Stimulated activated CD4-positive, alpha-beta T cell treated with anti-CD3 and anti-CD28 coated beads, TNF-alpha, amount 100 ng/mL, for 24 hours (primary cell): ENCODE measurements around the gene EPX.
"Not testable (repeated sequence)": the region's sequence is repeated elsewhere in the genome, so short reads cannot be mapped to it uniquely, and the experiment has no call there.

ENCODE experiments used
- DNase-seq, 3 experiments: peaks; one replicate each; pipeline ENCODE4 v3.0.0-alpha.2; 2020; ENCODE audit warnings: low read depth in 3 of 3

The EPX gene

DNA sequence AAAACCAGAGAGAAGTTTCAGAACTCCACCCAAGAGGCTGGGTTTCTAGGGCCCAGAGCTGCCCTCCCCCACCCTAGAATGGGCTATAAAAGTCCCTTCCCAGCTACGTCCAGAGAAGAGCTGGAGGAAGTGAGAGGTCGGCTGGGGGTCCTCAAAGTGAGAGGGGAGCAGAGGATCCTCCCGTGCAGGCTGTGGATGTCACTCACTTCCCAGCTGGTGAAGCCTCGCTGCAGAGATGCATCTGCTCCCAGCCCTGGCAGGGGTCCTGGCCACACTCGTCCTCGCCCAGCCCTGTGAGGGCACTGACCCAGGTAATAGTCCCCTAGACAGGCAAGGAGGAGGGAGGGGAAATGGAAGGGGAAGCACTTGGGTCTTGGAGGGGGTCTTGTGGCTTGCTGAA, at the start of gene EPX:
TSS of gene EPX (plus strand) at position 115 of the 400 bp plus-strand sequence. CDS start at position 236, 121 bp downstream.
- DNase-seq: no peak

DNA sequence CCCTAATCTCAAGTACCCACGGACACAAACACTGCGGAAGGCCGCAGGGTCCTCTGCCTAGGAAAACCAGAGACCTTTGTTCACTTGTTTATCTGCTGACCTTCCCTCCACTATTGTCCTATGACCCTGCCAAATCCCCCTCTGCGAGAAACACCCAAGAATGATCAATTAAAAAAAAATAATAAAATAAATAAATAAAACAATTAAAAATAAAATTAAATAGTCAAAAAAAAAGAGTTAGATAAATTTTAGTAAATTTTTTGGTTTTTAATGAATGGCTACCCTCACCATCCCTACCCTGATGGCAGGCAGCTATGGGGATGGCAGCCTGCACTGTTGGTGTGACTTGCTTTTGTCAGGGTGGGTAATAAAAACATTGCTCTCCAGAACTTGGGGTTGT, 49.2 kb upstream of the EPX start:
- not testable (repeated sequence) for DNase-seq

- DNase-seq: no peak
These were observed 47.7 kb upstream of the EPX start for GRCh38 chr17:58144801-58145200.

DNA sequence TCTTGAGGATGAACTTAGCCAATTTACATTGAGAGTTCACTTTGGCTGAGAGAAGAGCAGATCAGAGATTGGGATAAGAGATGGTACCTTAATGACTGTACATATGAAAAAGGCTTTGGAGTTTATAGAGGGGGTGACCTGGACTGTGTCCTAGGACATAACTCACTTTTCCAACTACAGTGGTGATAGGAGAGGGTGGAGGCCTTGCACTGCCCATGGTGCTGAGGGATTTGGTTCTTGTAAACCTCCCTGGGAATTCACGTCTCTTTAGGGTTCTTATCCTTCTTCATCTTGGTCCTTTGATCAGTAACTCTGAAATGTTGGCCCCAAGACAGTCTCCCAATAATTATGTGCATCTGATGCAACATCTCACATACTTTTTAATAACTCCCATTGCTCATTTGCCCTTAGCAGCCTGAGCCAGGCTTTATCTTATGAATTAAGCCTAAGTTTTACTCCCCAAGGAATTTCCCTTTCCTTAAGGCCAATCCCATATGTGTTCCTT, 44.5 kb upstream of the EPX start, which contains the start of gene OR4D1:
TSS of gene OR4D1 (plus strand) at position 455 of the 505 bp plus-strand sequence. CDS start 6,770 bp downstream, outside the sequence.
- DNase-seq: no peak

DNA sequence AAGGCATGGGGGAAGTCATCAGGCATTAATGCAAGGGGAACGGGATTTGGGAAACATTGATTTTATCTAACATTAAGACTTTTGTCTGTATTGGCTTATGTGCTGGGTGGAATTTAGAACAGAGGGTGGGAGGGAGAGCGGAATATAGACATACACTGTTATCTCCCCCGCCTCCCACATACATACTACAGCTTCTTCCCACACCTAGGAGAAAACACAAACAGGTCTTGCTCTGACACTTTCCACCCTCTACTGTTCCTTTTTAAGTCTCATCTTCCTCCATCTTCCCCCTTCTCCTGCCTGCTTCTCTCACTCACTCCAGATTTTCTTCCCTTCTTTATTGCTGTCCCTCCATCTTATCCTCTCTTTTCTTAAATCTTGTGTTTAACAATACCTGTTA, 43.9 kb upstream of the EPX start:
- DNase-seq: no peak

GRCh38 chr17:58150394-58150793, 42.1 kb upstream of the EPX start:
- no peak for DNase-seq

DNA sequence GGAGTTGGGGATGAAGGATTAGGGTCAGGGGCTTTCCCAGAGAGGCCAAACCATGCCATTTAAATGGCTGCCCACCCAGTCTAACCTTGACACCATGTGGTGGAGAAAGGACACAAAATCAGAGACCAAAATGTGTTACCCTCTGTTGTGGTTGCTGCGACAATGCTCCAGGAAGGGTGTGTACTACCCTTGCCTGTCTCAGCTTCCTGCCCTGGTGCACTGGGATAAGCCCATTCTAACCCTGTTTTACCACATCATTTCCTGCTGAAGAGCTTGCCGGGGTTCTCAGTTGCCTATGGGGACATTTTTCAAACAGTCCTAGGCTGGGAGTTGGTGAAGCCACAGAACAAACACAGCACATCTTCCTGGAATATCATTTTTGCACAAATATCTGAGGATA, 39.5 kb upstream of the EPX start:
- peak in 2 of 3 experiments; percentile 15 to 26 for DNase-seq

DNA sequence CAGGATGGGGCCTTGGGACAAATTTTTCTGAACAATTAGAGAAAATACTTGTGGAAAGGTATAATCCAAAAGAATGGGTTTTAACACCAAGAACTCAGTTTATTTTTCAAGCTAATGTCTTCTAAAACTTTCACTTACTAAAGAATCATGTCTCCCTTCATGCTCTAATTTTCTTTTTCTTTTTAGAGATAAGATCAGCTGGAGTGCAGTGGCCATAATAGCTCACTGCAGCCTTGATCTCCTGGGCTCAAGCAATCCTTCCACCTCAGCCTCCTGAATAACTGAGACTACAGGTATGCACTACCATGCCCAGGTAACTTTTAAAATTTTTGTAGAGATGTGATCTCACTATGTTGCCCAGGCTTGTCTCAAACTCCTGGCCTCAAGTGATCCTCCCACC, 38.9 kb upstream of the EPX start:
- no peak for DNase-seq

DNA sequence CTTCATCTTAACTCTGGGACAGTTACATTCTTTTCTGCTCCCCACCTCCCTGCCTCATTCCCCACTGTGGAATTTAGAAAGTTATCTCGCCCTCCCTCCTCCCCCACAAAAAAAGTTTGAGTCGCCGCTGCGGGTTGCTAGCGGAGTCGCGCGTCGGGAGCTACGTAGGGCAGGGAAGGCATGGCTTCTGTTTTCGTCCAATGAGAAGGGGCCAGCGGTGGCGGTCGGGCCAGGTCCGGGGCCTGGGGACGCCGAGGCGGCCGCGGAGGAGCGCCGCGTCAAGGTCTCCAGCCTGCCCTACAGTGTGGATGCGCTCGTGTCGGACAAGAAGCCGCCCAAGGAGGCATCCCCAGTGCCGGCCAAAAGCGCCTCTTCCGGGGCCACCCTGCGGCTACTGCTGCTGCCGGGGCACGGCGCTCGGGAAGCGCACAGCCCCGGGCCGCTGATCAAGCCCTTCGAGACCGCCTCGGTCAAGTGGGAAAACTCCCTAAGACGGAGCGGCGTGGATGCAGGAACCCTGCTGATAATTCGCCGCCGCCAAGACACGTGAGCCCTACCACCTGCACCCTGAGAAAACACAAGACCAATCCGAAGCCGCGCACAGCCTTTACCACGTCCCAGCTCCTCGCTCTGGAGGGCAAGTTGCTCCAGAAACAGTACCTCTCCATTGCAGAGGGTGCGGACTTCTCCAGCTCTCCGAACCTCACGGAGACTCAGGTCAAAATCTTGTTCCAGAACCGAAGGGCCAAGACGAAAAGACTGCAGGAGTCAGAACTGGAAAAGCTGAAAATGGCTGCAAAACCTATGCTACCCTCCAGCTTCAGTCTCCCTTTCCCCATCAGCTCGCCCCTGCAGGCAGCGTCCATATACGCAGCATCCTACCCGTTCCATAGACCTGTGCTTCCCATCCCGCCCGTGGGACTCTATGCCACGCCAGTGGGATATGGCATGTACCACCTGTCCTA, 35.4 kb upstream of the EPX start:
- peak; percentile 34 to 63 (median 44) for DNase-seq

GRCh38 chr17:58158181-58158580, 34.3 kb upstream of the EPX start:
- DNase-seq: no peak

DNA sequence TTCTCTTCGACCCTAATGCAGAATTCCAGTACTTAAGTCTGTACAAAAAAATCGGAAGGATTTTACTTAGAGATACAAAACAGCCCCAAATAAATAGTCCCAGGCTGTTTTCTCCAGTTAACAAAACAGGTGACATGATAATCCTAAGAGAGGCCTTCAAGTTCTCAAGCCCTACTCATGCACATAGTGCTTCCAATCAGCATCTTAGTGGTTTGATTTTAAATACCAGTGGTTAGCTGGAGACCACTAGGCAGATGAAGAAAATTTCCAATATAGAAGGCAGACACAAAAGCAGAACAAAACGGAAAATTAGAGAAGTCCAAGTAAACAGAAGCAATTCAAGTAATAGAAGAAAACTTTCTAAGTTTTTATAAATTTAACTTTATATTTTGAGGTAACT, 31.0 kb upstream of the EPX start:
- DNase-seq: no peak

DNA sequence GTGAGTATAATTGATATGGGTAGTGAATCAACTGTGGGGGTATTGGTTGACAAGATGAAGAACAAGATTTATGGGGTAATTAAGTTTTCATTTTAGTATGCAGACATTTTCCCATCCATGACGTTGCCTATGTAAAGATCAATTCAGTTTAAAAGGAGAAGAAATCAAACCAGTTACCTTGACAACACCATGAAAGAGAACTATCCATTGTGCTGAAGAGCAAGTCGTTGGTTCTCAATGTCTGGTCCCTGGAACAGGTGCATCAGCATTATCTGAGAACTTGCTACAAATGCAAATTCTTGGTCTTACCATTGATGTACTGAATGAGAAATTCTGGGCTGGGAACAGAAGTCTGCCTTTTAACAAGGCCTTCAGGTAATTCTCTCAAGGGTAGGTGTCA, 26.5 kb upstream of the EPX start:
- no peak for DNase-seq

DNA sequence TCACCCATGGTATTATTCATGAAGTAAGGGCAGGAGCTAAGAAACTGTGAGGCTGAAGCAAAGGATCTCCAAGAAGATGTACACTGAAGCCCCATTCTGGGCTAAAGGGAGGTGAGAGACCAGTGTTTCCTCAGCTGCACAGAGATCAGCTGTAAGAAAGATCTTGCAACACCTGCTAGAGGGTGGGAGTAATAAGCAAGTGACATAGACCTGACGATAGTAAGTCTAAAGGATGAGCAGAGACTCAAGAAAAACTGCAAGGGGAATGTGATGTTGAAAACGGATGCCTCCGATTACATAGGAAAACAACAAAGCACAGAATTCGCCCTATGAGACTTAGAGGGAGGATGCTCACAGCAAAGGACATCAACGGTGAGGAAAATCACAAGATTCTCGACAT, 25.8 kb upstream of the EPX start, which contains the start of gene OR4D2:
TSS of gene OR4D2 (plus strand) at position 301 of the 400 bp plus-strand sequence. CDS start 2,674 bp downstream, outside the sequence.
- no peak for DNase-seq

GRCh38 chr17:58170622-58171021, 21.9 kb upstream of the EPX start:
- DNase-seq: no peak

DNA sequence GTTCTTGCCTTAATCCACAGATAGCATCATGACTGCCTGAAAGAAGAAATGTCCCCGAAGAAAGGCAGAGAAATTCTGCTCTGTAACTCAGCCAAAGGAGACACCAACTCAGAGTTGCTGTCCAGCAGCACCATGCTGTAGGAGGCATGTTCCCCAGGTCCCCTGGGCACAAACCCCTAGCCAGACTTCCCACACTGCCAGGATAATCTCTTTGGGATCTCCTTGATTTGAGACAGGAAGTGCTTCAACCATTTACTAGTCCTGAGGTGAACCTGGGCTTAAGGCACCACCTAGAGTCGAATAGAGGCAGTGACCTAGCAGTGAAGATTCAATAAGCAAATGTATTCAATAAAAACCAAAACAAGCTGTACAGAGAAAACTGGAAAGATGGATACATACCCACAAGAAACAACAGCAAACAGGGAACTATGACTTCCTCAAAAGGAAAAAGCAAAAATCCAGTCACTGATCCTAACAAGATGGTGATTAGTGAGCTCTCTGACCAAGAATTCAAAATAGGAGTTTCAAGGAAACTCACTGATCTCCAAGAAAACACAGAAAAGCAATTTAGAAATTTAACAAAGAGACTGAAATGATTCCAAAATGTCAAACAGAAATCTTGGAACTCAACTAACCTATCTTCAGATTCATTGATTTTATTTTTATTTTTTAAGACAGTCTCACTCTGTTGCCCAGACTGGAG, 20.0 kb upstream of the EPX start:
- DNase-seq: peak in 2 of 3 experiments; percentile 11 to 16

DNA sequence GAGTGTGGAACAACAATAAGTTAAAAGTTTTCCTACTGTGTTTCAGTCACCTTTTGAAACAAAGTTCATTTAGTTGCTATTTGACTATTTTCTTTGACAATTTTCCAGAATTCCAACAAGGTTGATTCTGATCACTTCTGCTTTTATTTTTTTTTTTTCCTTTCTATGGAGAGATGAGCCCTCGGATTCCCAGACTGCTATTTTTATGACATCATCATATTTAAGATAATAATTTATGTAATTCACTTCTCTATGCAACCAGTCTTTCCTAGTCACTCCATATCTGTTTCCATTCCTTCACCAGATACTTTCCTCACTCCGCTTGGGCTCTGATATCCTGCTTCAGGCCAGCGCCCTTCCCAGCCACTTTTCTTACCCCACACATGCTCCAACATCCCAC, 17.7 kb upstream of the EPX start:
- no peak for DNase-seq

GRCh38 chr17:58176200-58176599, 16.3 kb upstream of the EPX start:
- no peak for DNase-seq

DNA sequence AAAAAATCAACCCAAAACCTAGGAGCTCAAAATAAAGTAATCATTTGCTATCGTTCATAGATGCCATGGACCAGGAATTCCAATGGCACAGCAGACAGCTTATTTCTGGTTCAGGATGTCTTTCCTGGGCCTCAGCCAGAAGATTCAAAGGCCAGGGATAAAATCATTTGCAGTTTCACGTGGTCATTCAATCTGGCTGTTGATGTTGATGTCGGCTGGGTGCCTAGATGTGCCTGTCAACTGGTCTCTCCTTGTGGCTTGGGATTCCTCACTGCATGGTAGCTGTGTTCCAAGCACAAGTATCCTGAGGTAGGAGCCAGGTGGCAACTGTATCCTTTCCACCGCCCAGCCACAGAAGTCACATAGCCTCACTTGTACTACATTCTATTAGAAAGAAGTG, 10.7 kb upstream of the EPX start:
- DNase-seq: no peak

GRCh38 chr17:58183514-58183913, 9.0 kb upstream of the EPX start:
- no peak for DNase-seq

- no peak for DNase-seq
These were observed 8.1 kb upstream of the EPX start for GRCh38 chr17:58184308-58184985.

DNA sequence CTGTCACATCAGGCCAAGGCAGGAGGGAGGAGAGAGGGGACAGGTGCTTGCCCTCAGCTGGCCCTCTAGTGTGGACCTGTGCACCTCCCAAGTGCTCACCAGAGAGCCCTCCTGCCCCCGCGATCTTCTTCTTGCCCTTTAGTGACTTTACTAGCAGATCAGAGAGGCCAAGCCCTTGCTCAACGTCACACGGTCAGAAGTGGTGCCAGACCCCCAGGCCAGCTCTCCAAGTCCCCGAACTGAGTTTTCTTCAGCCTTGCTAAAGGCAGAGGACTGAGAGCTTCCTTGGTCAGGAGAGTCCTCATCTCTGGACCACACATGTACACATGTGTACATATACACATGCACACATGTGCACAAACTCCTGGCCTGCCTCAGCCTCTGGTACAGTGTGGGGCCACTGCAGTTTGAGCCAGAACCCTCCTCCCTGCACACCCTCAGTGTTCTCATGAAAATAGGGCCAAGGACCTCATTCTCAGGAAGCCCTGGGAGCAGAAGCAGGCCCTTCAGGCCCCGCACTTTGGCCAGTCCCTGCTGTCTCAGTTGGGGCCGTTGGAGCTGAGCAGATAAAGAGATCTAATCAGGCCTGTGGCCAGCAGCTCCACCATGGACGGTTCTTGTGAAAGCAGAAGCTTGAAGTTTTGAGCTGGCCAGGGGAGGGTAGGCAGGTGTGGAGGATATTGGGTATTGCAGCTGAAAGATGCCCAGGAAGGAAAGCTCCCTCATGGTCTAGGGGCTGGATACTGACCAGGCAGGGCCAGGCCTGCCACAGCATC, 7.4 kb upstream of the EPX start:
- no peak for DNase-seq
